Fibroblast of the aortic adventitia (primary cell): ENCODE results near the gene DLGAP1. TPM values are rescaled to one million over a fixed set of nuclear protein-coding genes. Genes with fewer than 3 reads are reported as not detected.
"Not testable (repeated sequence)": the region's sequence is repeated elsewhere in the genome, so short reads cannot be mapped to it uniquely, and the experiment has no call there.

Experiments
- DNase-seq: peaks from one replicate; pipeline ENCODE4 v3.0.0-alpha.2; 2010; ENCODE audit warnings: low read depth
- H3K4me3 ChIP-seq: 2 replicates; pipeline ENCODE4 v1.5.1; 2011; ENCODE audit warnings: low read depth, mild to moderate bottlenecking, control low read depth, low read length, moderate library complexity
- total RNA-seq: library from RNA; depleted of rRNA; stranded (reverse); fragments of >200 nt; gene quantifications from 2 replicates; pipeline ENCODE4 v1.2.3, GENCODE V29; 2012; ENCODE audit warnings: low replicate concordance
- TF ChIP-seq, protein P1 (sequence below): IDR thresholded peaks from 2 replicates; pipeline ENCODE4 v1.5.1; 2011; ENCODE audit warnings: mild to moderate bottlenecking, low read length, control low read depth, inconsistent platforms; ENCODE audit not compliant: insufficient read depth

The DLGAP1 gene
- total RNA-seq, 1 donor = 1.4 TPM

DNA sequence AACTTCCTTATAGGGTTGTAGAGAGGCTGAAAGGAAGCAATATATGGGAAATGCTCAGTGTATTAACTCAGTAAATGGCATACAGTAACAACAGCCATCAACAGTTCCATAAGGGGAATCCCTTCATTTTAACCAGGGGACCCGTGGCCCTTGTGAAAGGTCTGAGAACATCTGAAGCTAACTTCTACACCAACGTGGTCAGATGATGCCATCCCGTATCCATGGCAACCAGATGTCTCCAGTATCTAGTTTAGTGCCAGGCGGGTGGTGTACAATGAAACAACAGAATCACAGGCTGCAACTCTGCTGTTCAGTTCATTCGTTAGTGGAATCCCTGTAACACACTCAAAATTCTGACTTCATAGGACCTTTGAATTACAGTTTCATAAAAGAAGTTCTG lies 842.8 kb downstream of the DLGAP1 start:
- DNase-seq = no peak
- no peak overlapping the region for H3K4me3 ChIP-seq
- TF ChIP-seq, protein P1, sequence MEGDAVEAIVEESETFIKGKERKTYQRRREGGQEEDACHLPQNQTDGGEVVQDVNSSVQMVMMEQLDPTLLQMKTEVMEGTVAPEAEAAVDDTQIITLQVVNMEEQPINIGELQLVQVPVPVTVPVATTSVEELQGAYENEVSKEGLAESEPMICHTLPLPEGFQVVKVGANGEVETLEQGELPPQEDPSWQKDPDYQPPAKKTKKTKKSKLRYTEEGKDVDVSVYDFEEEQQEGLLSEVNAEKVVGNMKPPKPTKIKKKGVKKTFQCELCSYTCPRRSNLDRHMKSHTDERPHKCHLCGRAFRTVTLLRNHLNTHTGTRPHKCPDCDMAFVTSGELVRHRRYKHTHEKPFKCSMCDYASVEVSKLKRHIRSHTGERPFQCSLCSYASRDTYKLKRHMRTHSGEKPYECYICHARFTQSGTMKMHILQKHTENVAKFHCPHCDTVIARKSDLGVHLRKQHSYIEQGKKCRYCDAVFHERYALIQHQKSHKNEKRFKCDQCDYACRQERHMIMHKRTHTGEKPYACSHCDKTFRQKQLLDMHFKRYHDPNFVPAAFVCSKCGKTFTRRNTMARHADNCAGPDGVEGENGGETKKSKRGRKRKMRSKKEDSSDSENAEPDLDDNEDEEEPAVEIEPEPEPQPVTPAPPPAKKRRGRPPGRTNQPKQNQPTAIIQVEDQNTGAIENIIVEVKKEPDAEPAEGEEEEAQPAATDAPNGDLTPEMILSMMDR = no peak

DNA sequence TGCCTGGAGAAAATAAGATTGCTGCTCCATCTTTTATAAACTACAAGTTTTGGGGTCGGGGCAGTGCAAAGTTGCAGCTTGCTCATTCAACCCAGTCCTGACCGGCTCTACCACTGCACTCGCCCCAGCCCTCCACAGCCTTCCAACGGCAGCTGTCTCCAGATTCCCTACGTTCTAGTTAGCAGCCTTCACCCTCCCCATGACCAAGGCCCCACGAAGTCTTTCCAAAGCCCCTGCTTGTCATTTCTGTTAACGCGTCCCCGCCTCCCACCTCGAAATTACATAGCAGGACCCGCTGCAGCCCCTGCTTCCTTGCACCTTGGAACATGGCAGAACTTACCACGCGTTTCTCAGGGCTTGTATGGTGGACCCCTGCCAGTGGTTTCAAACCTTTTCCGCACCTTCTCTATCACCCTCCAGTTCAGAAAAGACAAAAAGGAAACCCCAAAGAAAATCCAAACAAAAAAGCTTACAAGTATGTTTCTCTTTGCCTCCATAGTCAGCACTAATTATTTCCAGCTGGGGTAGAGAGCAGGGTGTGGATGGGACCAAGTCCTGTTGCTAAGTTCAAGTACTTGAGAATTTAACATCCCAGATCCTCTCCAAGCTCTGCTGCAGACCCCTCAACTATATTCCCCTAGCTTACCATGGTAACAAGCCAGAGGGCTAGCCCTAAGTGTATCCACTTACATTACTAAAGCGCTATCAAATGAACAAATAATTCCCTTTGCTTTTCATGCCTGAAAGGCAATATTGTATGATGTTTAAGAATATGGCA lies 843.6 kb downstream of the DLGAP1 start:
- H3K4me3 ChIP-seq = no peak overlapping the region
- DNase-seq = peak; percentile 74
- TF ChIP-seq, protein P1 = no peak

DNA sequence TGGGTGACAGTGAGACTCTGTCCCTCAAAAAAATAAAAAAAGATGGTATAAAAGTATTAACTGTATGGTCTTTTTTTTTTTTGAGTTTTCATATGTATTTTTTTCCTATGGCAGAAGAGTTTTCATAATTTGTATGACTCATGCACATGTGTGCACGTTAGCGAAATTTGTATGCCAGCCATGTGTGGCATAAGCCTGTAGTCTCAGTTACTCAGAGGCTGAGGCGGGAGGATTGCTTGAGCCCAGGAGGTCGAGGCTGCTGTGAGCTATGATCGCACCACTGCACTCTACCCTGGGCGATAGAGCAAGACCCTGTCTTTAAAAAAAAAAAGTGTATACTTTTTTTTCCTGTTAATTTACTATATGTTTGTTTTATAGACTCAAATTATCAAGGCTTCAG lies 844.3 kb downstream of the DLGAP1 start:
- TF ChIP-seq, protein P1 = no peak
- DNase-seq = no peak
- H3K4me3 ChIP-seq = no peak overlapping the region

DNA sequence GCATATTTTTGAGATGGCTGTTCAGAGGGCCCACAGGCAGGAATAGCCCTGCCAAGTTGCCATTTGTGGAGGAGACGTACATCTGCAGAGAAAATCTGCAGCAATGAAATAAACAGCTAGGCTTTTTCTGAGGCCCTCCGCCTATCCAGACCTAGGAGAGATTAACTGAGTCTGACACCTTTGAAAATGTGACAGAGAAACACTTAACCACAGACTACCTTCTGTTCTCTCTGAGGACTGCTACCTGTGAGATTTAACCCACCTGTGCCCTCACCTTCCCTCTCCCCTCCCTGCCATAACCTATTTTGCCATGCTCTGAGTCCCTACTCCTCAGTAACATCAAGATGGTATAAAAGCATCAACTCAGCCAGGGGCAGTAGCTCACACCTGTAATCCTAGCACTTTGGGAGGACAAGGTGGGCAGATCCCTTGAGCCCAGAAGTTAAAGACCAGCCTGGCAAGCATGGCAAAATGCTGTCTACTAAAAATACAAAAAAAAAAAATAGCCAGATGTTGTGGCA lies 844.9 kb downstream of the DLGAP1 start:
- TF ChIP-seq, protein P1 = no peak

GRCh38 chr18:3608488-3608887 lies 846.6 kb downstream of the DLGAP1 start:
- H3K4me3 ChIP-seq = no peak overlapping the region
- TF ChIP-seq, protein P1 = no peak
- DNase-seq = no peak

More for the DNA sequence above, 844.9 kb downstream of the DLGAP1 start:
- DNase-seq = no peak
- no peak overlapping the region for H3K4me3 ChIP-seq

DNA sequence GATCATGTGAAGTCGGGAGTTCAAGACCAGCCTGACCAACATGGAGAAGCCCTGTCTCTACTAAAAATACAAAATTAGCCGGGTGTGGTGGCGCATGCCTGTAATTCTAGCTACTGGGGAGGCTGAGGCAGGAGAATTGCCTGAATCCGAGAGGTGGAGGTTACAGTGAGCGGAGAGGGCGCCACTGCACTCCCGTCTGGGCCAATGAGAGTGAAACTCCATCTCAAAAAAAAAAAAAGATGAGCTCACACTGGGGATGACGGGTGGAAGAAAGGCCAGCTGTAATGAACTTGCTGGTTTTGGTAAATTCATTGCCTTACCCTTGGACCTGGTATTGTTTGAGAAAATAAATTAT lies 847.0 kb downstream of the DLGAP1 start:
- H3K4me3 ChIP-seq = not testable (repeated sequence)

GRCh38 chr18:3607309-3608098 lies 847.6 kb downstream of the DLGAP1 start:
- no peak overlapping the region for H3K4me3 ChIP-seq
- DNase-seq = no peak
- TF ChIP-seq, protein P1 = no peak

More for the DNA sequence above, 847.0 kb downstream of the DLGAP1 start:
- DNase-seq = not testable (repeated sequence)

DNA sequence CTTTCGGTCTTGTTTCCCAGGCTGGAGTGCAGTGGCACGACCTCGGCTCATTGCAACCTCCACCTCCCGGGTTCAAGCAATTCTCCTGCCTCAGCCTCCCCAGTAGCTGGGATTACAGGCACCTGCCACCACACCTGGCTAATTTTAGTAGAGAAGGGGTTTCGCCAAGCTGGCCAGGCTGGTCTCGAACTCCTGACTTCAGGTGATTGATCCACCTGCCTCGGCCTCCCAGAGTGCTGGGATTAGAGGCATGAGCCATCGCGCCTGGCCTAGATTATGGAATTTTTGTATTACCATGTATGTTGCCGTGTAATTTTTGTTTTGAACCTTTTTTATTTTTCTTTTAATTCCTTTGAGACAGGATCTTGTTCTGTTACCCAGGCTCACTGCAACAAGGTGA lies 848.2 kb downstream of the DLGAP1 start:
- not testable (repeated sequence) for H3K4me3 ChIP-seq, DNase-seq
